ENCODE data around the gene PIN1. TPM values are rescaled to one million over a fixed set of nuclear protein-coding genes. Genes with fewer than 3 reads are reported as not detected.

PIN1 gene
- total and polyA plus RNA-seq, 2 of the 8 experiments (the other 6 are each of a cell fraction or from before 2014, with no cell fraction given): 78.3 to 90.8 TPM

DNA sequence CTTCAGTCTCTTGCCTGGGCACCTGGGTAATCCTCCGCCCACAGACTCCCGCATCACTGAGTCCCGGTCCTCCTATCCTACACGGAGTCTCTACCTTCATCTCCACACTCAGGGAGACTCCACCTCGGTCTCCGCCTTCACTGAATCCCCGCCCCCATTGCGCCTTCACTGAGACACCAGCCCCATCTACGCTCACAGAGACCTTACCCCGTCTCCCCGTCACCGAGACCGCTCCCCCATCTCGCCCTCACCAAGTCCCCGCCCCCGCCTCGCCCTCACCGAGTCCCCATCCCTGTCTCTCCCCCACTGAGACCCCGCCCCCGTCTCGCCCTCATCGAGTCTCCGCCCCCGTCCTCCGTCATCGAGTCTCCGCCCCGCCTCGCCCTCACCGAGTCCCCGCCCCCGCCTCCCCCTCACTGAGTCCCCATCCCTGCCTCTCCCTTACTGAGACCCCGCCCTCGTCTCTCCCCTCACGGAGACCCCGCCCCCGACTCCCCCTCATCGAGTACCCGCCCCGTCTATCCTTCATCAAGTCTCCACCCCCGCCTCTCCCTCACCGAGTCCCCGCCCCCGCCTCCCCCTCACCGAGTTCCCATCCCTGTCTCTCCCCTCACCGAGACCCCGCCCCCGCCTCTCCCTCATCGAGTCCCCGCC lies 43.4 kb upstream of the PIN1 start (continued):
- no peak for TF ChIP-seq RBBP5 (IDR thresholded peaks at IDR 0.05; ENCODE audit: borderline replicate concordance, low read depth, low read length)
- TF ChIP-seq CHD1 (IDR thresholded peaks at IDR 0.05; ENCODE audit: low read depth, low read length): no peak
- TF ChIP-seq, protein P1, sequence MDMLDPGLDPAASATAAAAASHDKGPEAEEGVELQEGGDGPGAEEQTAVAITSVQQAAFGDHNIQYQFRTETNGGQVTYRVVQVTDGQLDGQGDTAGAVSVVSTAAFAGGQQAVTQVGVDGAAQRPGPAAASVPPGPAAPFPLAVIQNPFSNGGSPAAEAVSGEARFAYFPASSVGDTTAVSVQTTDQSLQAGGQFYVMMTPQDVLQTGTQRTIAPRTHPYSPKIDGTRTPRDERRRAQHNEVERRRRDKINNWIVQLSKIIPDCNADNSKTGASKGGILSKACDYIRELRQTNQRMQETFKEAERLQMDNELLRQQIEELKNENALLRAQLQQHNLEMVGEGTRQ (IDR thresholded peaks at IDR 0.05; ENCODE audit: low read length): no peak
- peak; percentile 72 for TF ChIP-seq CREB1 (IDR thresholded peaks at IDR 0.05)
- peak; percentile 95 for TF ChIP-seq CHD2 (IDR thresholded peaks at IDR 0.05; ENCODE audit: low read length)
- TF ChIP-seq SUZ12 (IDR thresholded peaks at IDR 0.05; ENCODE audit: low read length): no peak
- no peak for TF ChIP-seq BCL11A (IDR thresholded peaks at IDR 0.05; ENCODE audit: low read depth in 2 of 2, low read length in 2 of 2)
- TF ChIP-seq TBP (IDR thresholded peaks at IDR 0.05; ENCODE audit: low read depth, low read length): peak; percentile 53; the same call in 1 of the 2 replicates
- TF ChIP-seq NRF1 (IDR thresholded peaks at IDR 0.05; ENCODE audit: low read depth, low read length): no peak
- no peak for TF ChIP-seq SRF (IDR thresholded peaks at IDR 0.05; ENCODE audit: low read depth, low read length)
- no peak for TF ChIP-seq CEBPB (IDR thresholded peaks at IDR 0.05; ENCODE audit: low read depth, low read length)
- no peak for TF ChIP-seq KDM1A (IDR thresholded peaks at IDR 0.05; ENCODE audit: borderline replicate concordance, low read length)
- no peak for TF ChIP-seq TCF12 (IDR thresholded peaks at IDR 0.05; ENCODE audit: low read depth, low read length)
- peak; percentile 58 for TF ChIP-seq POLR2AphosphoS5 (IDR thresholded peaks at IDR 0.05; ENCODE audit: low read depth, low read length)
- no peak for TF ChIP-seq TEAD4 (IDR thresholded peaks at IDR 0.05; ENCODE audit: low read depth, low read length)
- no peak for TF ChIP-seq SP4 (IDR thresholded peaks at IDR 0.05; ENCODE audit: low read length)
- no peak for TF ChIP-seq TAF7 (optimal IDR thresholded peaks at IDR 0.05; ENCODE audit: borderline replicate concordance, low read depth, low read length)
